Measurements from ENCODE around the gene SMIM20.

- TF ChIP-seq CTCF (conservative IDR thresholded peaks at IDR 0.05 in 1 of 2, IDR thresholded peaks at IDR 0.05 in 1 of 2; ENCODE audit: extremely low read depth in 1 of 2, insufficient read depth in 1 of 2, low read depth in 1 of 2, low read length in 2 of 2) (no peak), EZH2 (IDR thresholded peaks at IDR 0.05; ENCODE audit: borderline replicate concordance, low read length) (no peak)
Observed at GRCh38 chr4:25896776-25897539, 17.1 kb upstream of the SMIM20 start.
